Muscle of arm (tissue), 12 donors: ENCODE results near the gene CACNA1I. TPM values are rescaled to one million over a fixed set of nuclear protein-coding genes. Genes with fewer than 3 reads are reported as not detected.

Experiments
- DNase-seq: peaks from one replicate; pipeline ENCODE4 v3.0.0-alpha.2; 2013
- polyA plus RNA-seq, 12 donors: library from polyadenylated mRNA; unstranded; fragments of 120-200 nt; gene quantifications; one replicate each; pipeline ENCODE4 v1.2.1, GENCODE V29; 2013; ENCODE audit not compliant: insufficient read length in 12 of 12

Gene CACNA1I
- polyA plus RNA-seq, 12 donors: 0.03 to 0.40 (median 0.13) TPM; not detected in 2

DNA sequence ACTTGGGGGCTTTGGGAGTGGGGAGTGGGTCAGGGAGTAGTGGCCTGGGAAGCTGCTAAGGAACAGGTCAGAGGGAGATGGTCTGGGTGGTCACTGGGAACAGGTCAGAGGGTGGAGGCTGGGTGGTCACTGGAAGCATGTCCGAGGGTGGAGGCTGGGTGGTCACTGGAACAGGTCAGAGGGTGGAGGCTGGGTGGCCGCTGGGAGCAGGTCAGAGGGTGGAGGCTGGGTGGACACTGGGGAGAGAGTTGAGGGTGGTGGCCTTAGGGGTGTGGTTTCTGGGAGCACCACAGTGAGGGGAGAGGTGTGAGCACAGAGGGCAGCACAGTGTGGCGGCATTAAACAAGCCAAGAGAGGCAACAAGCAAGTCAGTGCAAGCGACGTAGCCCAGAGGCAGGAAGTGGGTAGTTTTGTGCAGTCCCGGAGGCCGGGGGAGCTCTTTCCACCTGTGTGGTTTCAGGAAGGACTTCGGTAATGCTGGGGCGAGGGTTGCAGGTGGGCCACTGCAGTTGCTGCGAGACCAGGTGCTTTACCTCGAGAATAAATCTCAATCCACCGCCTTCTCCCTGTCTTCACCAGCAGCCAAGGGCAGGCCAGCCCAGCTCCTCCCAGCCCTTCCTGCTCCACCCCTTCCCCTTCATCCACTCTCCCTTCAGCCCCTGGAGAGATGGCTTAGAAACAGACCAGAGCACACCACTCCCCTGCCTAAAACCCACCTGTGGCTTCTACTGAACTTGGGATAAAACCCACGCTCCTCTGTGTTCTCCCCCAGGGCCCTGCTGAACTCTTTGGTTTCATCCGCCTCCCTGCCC, 3.2 kb upstream of the CACNA1I start:
- no peak for DNase-seq

DNA sequence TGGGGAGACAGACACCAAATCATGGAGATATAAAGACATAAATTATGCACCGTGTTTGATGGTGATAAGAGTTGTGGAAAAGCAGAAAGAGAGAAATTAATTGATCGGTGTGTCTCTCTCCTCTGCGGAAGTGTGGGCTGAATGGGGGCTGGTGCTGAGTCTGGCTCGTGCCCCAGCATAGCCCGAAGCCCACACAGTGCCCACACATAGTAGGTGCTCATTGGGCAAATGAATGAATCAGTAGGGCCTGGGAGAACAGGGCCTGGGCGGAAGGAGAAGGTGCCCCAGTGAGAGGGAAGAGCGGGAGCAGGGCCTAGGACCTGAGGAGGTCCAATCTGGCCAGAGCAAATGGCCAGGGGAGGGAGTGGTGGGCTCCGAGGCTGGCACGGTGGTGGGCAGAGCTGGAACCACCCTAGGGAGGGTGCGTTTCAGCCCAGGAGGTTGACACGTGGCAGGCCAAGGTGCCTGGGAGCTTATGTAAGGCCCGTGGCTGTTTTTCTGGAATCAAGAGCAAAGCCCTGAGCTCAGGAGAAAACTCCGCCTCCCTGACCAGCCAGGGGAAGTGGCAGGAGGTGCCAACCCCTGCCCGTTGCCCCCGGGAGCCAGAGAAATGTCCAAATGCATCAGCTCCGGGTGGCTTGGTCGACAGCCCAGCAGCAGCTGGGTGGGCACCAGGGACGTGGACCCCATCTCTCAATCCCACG, 2.1 kb upstream of the CACNA1I start:
- no peak for DNase-seq

DNA sequence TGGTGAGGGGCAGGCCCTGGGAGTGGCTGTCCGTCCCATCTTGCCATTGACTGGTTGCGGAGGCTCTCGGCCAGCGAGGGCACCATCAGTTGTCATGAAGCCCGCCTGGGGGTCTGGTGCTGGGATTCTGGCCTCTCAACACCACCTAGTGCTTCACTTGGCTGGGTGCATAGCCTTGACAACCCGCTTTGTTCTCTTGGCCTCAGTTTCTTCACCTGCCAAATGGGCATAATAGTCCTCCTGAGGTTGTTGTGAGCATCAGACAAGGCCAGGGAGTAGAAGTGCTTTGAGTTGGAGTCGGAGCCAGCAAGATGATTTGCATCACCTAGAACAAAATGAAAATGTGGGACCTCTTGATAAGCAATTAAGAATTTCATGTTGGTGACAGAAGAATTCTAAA, 1.5 kb upstream of the CACNA1I start:
- no peak for DNase-seq

DNA sequence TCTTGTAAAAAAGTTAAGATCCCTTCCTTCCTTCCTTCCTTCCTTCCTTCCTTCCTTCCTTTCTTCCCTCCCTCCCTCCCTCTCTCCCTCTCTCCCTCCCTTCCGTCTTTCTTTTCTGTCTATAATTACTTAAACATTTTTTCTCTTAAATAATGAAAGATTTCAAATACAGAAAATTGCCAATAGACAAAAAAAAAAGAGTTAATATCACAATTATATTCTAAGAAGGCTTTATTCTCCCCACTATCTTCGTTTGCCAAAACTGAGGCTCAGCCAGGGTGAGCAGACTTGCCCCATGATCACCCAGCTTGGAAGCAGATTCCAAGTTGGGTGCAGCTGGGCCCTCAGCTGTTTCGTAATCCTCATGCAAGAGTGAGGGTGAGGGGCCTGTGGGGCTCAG, 327 bp upstream of the CACNA1I start:
- no peak for DNase-seq

DNA sequence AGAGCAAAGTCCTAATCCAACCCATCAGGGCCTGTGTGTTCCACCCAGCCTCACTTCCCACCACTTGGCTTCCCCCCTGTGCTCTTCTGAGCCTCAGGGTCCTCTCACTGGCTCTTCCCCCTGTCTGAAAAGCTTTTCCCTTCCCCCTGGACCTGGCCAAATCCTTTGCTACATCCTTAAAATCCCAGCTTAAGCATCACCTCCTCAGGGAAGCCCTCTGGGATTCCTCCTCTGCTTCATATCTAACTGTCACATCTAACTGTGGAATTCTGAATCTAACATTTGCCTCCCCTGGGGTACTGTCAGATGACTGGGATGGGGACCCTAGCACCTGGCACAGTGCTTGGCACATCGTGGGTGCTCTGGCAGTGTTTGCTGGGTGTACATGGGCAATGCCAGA, 985 bp downstream of the CACNA1I start:
- no peak for DNase-seq

DNA sequence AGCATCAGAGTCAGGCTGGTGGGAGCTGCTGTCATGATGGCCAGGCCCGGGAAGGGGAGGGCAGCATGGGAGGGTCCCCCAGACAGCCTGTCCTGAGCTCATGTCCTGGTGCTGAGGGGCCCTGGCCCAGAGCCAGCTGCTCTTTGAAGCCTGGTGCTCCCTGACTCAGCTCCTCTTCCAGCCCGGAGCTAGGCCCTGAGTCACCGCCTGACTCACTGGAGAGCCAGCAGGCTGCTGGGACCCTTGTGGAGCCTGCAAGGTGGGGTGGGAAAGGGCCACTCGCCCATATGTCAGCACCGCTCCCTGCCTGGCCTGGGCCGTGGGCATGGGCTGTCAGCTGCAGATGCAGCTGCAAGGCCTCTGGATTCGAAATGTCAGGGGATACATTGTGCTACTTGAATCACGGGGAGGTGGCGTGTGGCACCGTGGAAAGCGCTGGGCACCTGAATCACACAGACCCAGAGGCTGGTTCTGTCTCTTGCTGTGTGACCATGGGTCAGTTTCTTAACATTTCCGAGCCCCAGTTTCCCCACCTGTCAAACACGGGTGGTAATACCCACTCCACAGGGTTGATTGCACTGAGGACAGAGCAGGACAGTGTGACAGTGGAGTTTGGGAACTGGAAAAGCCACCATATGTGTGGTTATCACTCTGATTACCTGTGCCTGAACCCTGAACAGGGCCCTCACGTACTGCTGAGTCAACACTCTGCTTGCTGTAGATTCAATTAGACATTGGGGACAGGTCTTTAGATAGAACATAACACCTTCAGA, 4.4 kb downstream of the CACNA1I start:
- no peak for DNase-seq

DNA sequence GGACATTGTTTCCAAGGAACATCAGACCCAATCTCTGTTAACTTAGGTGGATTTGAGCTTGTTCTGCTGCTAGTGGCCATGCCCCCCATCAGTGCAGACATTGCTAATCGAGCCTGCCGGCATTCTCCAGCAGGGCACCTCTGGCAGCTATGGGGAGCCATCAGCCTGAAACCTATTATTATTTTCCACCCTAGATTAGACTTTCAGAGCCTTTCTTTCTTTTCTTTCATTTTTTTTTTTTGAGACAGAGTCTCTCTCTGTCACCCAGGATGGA, 4.9 kb downstream of the CACNA1I start:
- DNase-seq: no peak

DNA sequence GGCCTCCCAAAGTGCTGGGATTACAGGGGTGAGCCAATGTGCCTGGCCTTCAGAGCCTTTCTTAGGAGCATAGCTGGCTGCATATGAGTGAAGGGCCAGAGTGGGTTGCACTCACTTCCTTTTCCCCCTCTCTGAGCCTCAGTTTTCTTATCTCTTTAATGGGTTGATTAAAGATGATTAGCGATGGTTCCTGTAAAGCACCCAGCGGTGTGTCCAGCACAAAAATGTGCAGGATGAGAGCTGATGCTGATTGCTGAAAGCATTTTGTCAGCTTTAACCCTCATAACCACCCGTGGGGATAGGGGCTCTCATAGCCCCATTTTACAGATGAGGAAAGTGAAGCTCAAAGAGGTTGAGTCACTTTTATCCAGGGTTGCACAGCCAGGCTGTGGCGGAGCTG, 5.5 kb downstream of the CACNA1I start:
- no peak for DNase-seq

DNA sequence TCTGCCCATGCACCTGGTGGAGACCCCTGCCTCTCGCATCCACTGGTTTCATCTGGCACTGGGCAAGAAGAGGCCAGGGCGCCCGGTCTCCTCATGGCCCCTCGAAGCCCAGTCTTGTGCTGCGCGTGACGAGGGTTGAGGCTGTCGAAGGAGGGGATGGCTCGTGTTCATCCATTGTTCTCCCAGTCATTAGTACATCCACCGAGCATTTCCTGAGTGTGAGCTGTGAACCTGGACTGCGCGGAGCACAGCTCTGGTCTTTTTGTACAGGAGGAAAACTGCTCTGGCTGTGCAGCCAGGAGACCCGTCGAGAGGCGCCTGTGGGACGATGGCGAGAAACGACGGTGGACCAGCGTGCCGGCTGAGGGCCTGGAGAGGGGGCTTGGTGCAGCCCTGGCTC, 6.8 kb downstream of the CACNA1I start:
- DNase-seq: no peak

DNA sequence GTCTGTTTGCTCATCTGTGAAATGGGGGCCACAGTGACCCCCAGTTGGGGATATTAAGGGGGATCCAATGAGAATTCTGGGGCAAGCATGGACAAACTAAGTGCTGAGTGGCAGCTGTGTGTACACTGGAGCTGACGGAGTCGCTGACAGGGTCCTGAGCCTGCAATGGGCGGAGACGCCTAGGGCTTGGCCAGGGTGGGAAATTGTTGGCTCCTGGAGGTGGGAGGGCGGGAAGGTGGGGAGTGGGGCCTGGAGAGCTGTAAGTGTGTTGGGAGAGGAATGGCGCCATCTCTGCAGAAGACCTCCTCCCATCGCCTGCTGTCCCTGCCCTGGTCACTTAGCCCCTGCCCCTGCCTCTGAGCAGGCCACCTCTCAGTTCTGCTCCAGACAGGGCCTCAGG, 7.3 kb downstream of the CACNA1I start:
- DNase-seq: no peak

DNA sequence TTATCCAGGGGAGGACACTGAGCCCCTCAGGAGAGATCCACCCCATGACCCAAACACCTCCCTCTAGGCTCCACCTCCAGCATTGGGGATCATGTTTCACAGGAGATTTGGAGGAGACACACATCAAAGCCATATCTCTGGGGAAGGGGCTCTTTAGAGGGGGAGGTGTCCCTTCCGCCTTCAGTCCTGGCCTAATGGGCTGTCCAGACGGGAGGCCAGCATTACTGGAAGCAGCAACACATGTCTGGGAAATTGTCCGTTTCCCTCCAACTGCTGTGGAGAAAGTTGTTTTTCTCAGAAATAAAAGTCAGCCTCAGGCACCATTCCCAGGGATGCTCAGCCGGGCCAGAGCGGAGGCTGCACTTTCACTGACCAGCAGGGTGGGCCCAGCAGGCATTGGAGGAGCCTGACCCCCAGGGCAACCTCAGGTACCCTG, 9.5 kb downstream of the CACNA1I start:
- peak; percentile 67 for DNase-seq

DNA sequence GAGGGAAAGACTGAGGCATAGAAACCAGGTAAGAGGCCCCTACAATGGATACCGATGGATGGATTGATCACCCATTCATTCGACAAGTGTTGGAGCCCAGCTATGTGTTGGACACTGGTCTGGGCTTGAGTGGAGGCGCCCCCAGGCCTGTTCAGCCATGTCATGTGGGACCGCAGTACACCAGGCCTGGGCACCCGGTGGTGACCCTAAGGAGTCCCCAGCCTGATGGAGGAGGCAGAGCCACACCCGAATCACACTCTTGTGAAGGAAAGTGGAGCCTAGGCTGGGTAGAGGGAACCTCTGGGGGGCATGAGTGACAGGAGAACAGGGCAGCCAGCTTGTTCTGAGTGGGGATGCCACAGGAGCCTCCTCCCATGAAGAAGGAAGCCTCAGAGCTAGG, 10.2 kb downstream of the CACNA1I start:
- DNase-seq: no peak

DNA sequence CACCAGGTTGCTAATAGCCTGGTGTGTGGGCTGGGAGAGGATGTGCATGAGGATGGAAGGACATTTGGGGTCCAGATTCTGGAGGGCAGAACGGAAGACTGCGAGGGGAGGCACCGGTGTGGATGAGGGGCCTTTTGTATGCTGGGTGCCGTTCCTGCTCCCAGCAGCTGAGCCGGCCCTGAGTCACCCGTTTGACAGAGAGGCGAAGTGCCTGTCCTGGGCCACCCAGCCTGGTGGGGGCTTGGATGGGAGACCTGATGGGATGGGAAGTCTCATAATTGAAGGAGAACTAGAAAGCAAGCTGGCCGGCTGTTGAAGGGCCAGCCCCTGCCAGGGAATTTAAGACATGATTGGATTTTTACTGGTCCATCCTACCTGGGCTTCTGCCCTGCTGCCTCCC, 10.8 kb downstream of the CACNA1I start:
- no peak for DNase-seq

DNA sequence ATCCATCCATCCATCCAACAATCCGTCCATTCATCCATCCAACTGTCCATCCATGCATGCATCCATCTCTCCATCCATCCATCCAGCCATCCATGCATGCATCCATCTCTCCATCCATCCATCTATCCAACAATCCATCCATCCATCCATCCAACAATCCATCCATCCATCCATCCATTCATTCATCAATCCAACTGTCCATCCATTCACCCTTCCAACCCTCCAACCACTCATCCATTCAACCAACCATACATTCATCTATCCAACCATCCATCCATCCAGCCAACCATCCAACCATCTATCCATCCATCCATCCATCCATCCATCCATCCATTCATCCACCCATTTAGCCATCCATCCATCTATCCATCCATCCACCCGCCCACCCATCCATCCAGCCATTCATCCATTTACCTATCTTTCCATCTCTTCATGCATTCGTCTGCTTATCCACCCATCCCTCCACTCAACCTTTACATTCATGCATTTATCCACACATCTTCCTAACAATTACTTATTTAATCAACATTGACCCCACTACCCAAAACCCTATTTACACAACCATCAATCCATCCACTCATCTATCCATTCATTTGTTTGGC, 12.6 kb downstream of the CACNA1I start:
- no peak for DNase-seq

DNA sequence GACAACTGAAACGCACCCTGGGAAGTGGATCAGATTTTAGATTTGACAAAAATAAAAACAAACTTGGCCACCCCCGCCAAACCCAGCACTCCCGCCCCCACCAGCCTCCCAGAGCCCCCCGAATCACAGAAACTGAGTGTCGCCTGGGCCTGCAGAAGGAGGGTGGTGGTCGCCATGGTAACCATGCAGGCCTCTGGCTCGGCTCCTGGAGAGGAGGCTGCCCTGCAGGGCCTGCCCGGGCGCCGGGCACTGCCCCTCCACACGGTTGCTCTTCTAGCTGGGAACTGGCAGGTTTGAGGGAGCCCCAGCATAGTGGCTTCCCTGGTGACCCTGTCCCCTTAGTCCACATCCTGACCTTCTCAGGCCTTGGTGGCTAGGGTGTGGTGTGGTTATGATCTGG, 19.3 kb downstream of the CACNA1I start:
- DNase-seq: no peak

DNA sequence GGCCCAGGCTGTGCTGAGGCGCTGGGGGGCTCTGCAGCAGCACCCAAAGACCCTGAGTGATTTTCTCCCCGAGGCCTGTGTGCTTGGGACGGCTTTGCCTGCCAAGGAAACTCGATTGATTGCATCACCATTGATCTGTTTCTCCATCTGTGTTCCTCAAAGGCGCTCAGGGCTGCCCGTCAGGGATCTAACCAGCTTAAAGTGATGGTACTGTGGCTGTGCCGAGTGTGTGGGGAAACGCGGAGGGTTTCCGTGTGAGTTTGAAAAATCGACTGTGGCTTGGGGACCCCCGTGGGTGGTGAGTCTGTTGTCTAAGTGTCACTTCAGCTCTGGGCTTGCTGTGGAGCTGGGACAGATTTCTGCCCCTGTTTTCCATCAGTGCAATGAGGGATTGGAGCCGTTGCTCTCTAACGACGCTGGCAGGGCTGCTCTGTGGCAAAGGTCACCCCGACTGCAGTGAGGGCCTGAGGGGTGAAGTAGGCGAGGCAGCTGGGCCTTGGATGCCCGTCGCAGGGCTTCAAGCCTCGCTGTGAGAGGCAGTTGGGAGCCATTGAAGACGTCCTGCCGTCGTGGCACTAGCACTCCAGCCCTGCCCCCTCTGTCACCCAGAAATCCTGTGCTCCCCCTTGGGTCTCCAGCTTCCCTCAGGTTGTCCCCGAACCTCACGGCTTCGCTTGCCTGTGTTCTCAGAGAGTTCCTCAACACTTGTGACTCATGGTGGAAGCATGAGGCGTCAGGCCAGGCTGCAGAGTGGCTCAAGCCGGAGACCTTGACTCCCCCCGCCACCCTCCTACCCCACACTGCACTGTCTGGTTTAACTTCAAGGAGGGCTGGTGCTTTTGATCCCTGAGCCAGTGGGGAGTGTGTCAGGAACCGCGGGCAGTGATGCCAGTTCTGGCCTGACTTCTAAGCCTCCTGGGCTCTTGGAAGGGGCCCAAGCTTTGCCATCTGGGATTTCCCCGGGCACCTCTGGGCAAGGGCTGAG, 21.8 kb downstream of the CACNA1I start:
- DNase-seq: no peak

DNA sequence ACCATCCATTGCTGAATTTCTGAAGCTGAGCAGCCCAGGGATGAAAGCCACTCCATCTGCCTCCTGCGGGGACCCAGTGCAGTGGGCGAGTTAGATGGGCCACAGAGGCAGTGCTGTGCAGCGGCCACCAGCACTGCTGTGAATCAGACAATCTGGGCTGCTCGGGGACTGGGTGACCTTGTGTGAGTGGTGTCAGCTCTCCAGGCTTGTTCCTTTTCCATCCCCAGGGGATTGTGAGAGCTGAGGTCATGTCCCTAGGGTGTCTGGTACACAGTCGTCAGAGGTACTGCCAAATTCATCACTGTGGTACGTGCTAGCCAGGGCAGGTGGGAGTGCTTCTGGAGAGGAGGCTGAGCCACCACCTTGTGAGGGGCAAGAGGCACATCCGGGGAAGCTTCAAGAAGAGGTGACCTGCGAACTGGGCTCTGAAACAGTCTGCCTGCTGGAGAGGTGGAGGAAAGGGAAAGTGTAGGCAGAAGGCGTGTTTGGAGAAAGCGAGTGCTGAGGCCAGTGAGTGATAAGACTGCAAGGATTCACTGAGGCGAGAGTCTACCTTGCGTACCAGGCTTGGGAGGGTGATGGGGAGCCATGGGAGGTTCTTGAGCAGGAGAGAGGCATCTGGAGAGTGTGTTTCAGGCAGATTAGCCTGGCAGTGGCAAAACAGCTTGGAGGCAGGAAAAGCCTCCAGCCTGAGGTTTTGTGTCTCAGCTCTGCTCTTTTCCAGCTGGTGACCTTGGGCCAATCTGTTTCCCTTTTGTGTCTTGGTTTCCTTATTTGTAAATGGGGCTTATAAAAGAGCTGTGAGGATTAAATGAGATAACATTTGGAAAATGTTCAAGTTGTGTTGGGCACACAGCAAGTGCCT, 22.7 kb downstream of the CACNA1I start:
- no peak for DNase-seq

DNA sequence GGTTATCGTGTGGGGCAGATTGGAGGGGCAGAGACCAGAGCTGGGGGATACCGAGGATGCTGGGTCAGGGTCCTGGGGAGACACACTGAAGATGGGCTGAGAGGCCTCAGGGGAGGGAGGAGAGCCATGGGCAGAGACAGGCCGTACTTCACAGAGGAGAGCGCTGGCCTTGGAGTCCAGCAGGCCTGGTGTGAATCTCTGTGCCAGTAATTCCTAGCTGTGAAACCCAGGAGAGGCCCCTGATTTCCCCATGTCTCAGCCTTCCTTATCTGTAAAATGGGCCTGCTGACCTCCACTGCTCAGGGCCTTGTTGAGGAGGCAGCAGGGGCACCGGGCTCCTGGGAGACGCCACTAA, 23.4 kb downstream of the CACNA1I start:
- DNase-seq: no peak

DNA sequence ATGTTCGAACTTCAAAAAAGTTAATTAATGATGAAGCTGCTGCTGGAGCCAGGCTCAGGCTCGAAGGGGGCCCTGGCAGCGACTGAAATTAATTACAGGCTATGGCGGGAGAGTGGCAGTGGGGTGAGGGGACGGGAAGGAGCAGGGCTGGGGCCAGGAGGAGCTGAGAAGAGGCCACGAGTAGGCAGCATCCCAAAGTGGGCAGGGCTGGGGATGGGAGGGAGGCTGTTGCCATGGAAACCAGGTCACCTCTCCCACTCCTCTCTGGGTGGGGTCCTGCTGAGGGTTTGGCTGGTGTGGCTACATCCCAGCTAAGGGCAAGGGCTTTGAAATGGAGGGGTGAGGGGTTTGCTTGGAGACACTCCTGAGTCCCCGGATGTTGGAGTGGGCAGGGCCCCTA, 23.9 kb downstream of the CACNA1I start:
- no peak for DNase-seq

DNA sequence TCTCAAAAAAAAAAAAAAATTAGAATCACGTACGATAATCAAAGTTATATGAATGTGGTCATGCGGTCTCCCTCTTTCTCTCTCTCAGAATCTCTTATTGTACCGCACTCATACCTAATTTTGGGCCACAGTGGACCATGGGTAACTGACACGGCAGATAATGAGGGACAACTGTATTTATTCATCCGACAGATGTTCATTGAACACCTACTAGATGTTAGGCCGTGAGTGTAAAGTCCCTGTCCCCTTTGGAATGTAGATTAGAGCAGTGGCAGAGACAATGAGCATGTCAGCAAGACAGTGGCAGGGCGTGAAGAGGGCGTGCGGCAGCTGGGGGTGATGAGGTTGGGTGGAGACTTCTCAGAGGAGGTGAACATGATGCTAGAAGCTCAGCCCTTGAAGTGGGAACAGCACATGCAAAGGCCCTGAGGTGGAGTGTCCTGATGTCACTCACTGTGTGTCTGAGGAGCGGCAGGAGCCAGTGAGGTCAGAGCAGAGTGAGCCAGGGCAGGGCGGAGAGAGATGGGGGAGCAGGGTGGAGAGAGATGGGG, 25.1 kb downstream of the CACNA1I start:
- DNase-seq: no peak
